CD4-positive, alpha-beta memory T cell (primary cell): ENCODE data around the gene VPS35L. TPM values are rescaled to one million over a fixed set of nuclear protein-coding genes. Genes with fewer than 3 reads are reported as not detected.

Source experiments
- CTCF ChIA-PET: fragments of 350-600 bp; sonication (Branson Sonifier 250); formaldehyde crosslinking; loops from one replicate; lab custom pipeline; 2021; ENCODE audit warnings: inconsistent platforms; ENCODE audit not compliant: partially characterized antibody; lab: Charles Lee
- POLR2A ChIA-PET: fragments of 350-600 bp; sonication (Branson Sonifier 250); formaldehyde crosslinking; loops from one replicate; lab custom pipeline; 2021; ENCODE audit not compliant: partially characterized antibody; lab: Charles Lee
- DNase-seq, 5 donors: peaks; one replicate each; pipeline versions ENCODE4 v3.0.0 to v3.0.0-alpha.2; 2020 to 2022; ENCODE audit warnings: mixed read lengths in 1 of 5
- H3K27ac ChIP-seq: one replicate; pipeline ENCODE4 v1.7.0; 2013; ENCODE audit warnings: low read depth, low read length
- H3K27me3 ChIP-seq: 2 replicates; pipeline ENCODE4 v1.7.0; 2013; ENCODE audit warnings: mild to moderate bottlenecking, low read length, moderate library complexity; ENCODE audit not compliant: insufficient read depth
- H3K36me3 ChIP-seq: 2 replicates; pipeline ENCODE4 v1.7.0; 2013; ENCODE audit warnings: mild to moderate bottlenecking, low read length, moderate library complexity; ENCODE audit not compliant: insufficient read depth
- H3K4me1 ChIP-seq: 2 replicates; pipeline ENCODE4 v1.7.0; 2013; ENCODE audit warnings: mild to moderate bottlenecking, low read length, moderate library complexity; ENCODE audit not compliant: insufficient read depth
- H3K4me3 ChIP-seq, 2 donors: one replicate each; pipeline ENCODE4 v1.7.0; 2013; ENCODE audit warnings: low read length in 2 of 2, mild to moderate bottlenecking in 1 of 2
- H3K9me3 ChIP-seq, 2 donors: one replicate each; pipeline ENCODE4 v1.7.0; 2013; ENCODE audit warnings: low read length in 2 of 2, control low read depth in 1 of 2; ENCODE audit not compliant: control insufficient read depth in 1 of 2
- H3K27ac Mint-ChIP-seq, 7 donors: one replicate each; pipeline ENCODE4 v1.8.0; 2020 to 2021; ENCODE audit warnings: mixed read lengths in 7 of 7, mild to moderate bottlenecking in 6 of 7, inconsistent platforms in 3 of 7, moderate library complexity in 3 of 7
- H3K27me3 Mint-ChIP-seq, 2 donors: one replicate each; pipeline ENCODE4 v1.8.0; 2020 to 2021; ENCODE audit warnings: mixed read lengths in 2 of 2
- H3K36me3 Mint-ChIP-seq, 2 donors: one replicate each; pipeline ENCODE4 v1.8.0; 2020 to 2021; ENCODE audit warnings: mixed read lengths in 2 of 2, inconsistent platforms in 1 of 2, mild to moderate bottlenecking in 1 of 2
- H3K4me1 Mint-ChIP-seq, 4 donors: one replicate each; pipeline ENCODE4 v1.8.0; 2020 to 2021; ENCODE audit warnings: mixed read lengths in 4 of 4, mild to moderate bottlenecking in 1 of 4
- H3K4me3 Mint-ChIP-seq, 8 donors: one replicate each; pipeline ENCODE4 v1.8.0; 2020 to 2021; ENCODE audit warnings: mixed read lengths in 8 of 8, mild to moderate bottlenecking in 7 of 8, moderate library complexity in 6 of 8, inconsistent platforms in 3 of 8
- H3K9me3 Mint-ChIP-seq, 8 donors: one replicate each; pipeline ENCODE4 v1.8.0; 2020 to 2021; ENCODE audit warnings: mixed read lengths in 8 of 8, mild to moderate bottlenecking in 5 of 8, inconsistent platforms in 3 of 8, moderate library complexity in 1 of 8
- intact Hi-C: fragments of 100-400 bp; cut with micrococcal nuclease; formaldehyde crosslinking; loops from one replicate; pipeline ENCODE4 v1.15.1; 2023
- polyA plus RNA-seq, 2 donors: library from polyadenylated mRNA; unstranded; fragments of 300-500 nt; fragmentation: Illumina TruSeq; gene quantifications; one replicate each; pipeline ENCODE4 v1.2.3, GENCODE V29; 2021
- total RNA-seq, 2 experiments: library from RNA; stranded (reverse); gene quantifications; one replicate each; pipeline ENCODE4 v1.2.3, GENCODE V29; 2021

The VPS35L gene
- total and polyA plus RNA-seq, 4 experiments from 2014 or later = 42.2 to 52.9 (median 48.6) TPM

- peaks cover 52 to 55% of the 10 kb centered on the region in 2 donors for H3K36me3 Mint-ChIP-seq
- H3K4me3 Mint-ChIP-seq = no peak overlapping the region
These were observed 131.8 kb downstream of the VPS35L start for GRCh38 chr16:19687279-19687678.

GRCh38 chr16:19688396-19689024, 133.0 kb downstream of the VPS35L start:
- Histone ChIP-seq H3K27me3 (no peaks in the 10 kb centered on the region), H3K9me3 (no peaks in the 10 kb centered on the region), H3K27ac (no peak overlapping the region), H3K4me1 (peaks cover 23% of the 10 kb centered on the region), H3K36me3 (peaks cover 10% of the 10 kb centered on the region), H3K4me3 (no peak overlapping the region)
- H3K4me3 Mint-ChIP-seq = peak overlapping the region in 4 of 8 donors; percentile 2 to 45 (median 23)
- H3K36me3 Mint-ChIP-seq = peaks cover 43 to 49% of the 10 kb centered on the region in 2 donors
- peaks cover 22 to 47% (median 24%) of the 10 kb centered on the region in 4 donors for H3K4me1 Mint-ChIP-seq
- H3K27ac Mint-ChIP-seq = peak overlapping the region in 2 of 7 donors; percentile 42 to 50
- ChIA-PET CTCF (interaction anchor here (0.5 kb wide), 1 partner anchor 419 kb away, joined by 3 read pairs; no protein-coding TSS in a partner anchor), POLR2A (interaction anchor here (1.1 to 1.3 kb wide), 2 partner anchors 11 to 29 kb away, joined by 3 to 4 read pairs; partner anchors contain the start of genes IQCK and KNOP1)
- H3K27me3 Mint-ChIP-seq = no peaks in the 10 kb centered on the region
- DNase-seq = peak in 1 of 5 donors; percentile 3
- intact Hi-C loops = no loop called here
- peaks cover 0 to 11% (median 4%) of the 10 kb centered on the region in 8 donors for H3K9me3 Mint-ChIP-seq

More at GRCh38 chr16:19687279-19687678, 131.8 kb downstream of the VPS35L start:
- H3K27me3 ChIP-seq = no peaks in the 10 kb centered on the region
- intact Hi-C loops = no loop called here
- CTCF ChIA-PET = interaction anchor here (0.5 kb wide), 1 partner anchor 93 kb away, joined by 5 read pairs; no protein-coding TSS in a partner anchor
- peaks cover 20 to 40% (median 23%) of the 10 kb centered on the region in 4 donors for H3K4me1 Mint-ChIP-seq
- H3K36me3 ChIP-seq = peaks cover 13% of the 10 kb centered on the region
- H3K27ac ChIP-seq = no peak overlapping the region
- no peak overlapping the region for H3K4me3 ChIP-seq
- peak overlapping the region in 4 of 7 donors; percentile 23 to 78 (median 59) for H3K27ac Mint-ChIP-seq
- peaks cover 0 to 14% (median 4%) of the 10 kb centered on the region in 8 donors for H3K9me3 Mint-ChIP-seq
- POLR2A ChIA-PET = no interaction called here
- H3K4me1 ChIP-seq = peaks cover 23% of the 10 kb centered on the region
- H3K9me3 ChIP-seq = no peaks in the 10 kb centered on the region
- H3K27me3 Mint-ChIP-seq = no peaks in the 10 kb centered on the region
- DNase-seq = no peak

GRCh38 chr16:19689342-19689741, 133.8 kb downstream of the VPS35L start:
- Mint-ChIP-seq H3K9me3 (peaks cover 0 to 10% (median 4%) of the 10 kb centered on the region in 8 donors), H3K27me3 (no peaks in the 10 kb centered on the region), H3K4me3 (peak overlapping the region in 3 of 8 donors; percentile 40 to 60 (median 44)), H3K36me3 (peaks cover 39 to 44% of the 10 kb centered on the region in 2 donors), H3K27ac (peak overlapping the region in 6 of 7 donors; percentile 31 to 73 (median 50)), H3K4me1 (peaks cover 24 to 51% (median 29%) of the 10 kb centered on the region in 4 donors)
- no peak for DNase-seq
- Histone ChIP-seq H3K27ac (no peak overlapping the region), H3K36me3 (peaks cover 9% of the 10 kb centered on the region), H3K27me3 (no peaks in the 10 kb centered on the region), H3K4me3 (no peak overlapping the region), H3K4me1 (peaks cover 23% of the 10 kb centered on the region), H3K9me3 (no peaks in the 10 kb centered on the region)
- POLR2A ChIA-PET = interaction anchor here (1.3 to 2.5 kb wide), 2 partner anchors 10 to 29 kb away, joined by 3 to 7 read pairs; partner anchors contain the start of genes IQCK and KNOP1
- intact Hi-C loops = no loop called here
- CTCF ChIA-PET = no interaction called here

- Histone ChIP-seq H3K4me1 (peaks cover 26% of the 10 kb centered on the region), H3K9me3 (no peaks in the 10 kb centered on the region), H3K4me3 (no peak overlapping the region), H3K27me3 (no peaks in the 10 kb centered on the region), H3K27ac (no peak overlapping the region), H3K36me3 (peaks cover 7% of the 10 kb centered on the region)
- peak overlapping the region in 6 of 7 donors; percentile 22 to 85 (median 65) for H3K27ac Mint-ChIP-seq
- H3K36me3 Mint-ChIP-seq = peaks cover 33 to 37% of the 10 kb centered on the region in 2 donors
- H3K4me1 Mint-ChIP-seq = peaks cover 27 to 57% (median 32%) of the 10 kb centered on the region in 4 donors
- no peaks in the 10 kb centered on the region for H3K27me3 Mint-ChIP-seq
- ChIA-PET POLR2A (interaction anchor here (2.5 kb wide), 1 partner anchor 28 kb away, joined by 7 read pairs; the partner anchor contains the start of genes IQCK and KNOP1), CTCF (no interaction called here)
- peak overlapping the region in 6 of 8 donors; percentile 20 to 60 (median 42) for H3K4me3 Mint-ChIP-seq
- intact Hi-C loops = no loop called here
- H3K9me3 Mint-ChIP-seq = peaks cover 0 to 5% (median 2%) of the 10 kb centered on the region in 8 donors
- no peak for DNase-seq
These were observed 134.7 kb downstream of the VPS35L start for GRCh38 chr16:19690196-19690595.

- CTCF ChIA-PET = no interaction called here
- Histone ChIP-seq H3K27ac (no peak overlapping the region), H3K4me3 (no peak overlapping the region), H3K36me3 (peaks cover 4% of the 10 kb centered on the region), H3K27me3 (no peaks in the 10 kb centered on the region), H3K9me3 (no peaks in the 10 kb centered on the region), H3K4me1 (peaks cover 37% of the 10 kb centered on the region)
- H3K4me1 Mint-ChIP-seq = peaks cover 34 to 66% (median 40%) of the 10 kb centered on the region in 4 donors
- peak overlapping the region in 1 of 8 donors; percentile 23 for H3K4me3 Mint-ChIP-seq
- H3K9me3 Mint-ChIP-seq = peaks cover 0 to 2% (median 0%) of the 10 kb centered on the region in 8 donors
- H3K27ac Mint-ChIP-seq = peak overlapping the region in 4 of 7 donors; percentile 35 to 83 (median 64)
- POLR2A ChIA-PET = interaction anchor here (0.8 to 2.5 kb wide), 2 partner anchors 27 to 44 kb away, joined by 3 to 7 read pairs; partner anchors contain the start of genes IQCK and KNOP1
- no peak for DNase-seq
- no peaks in the 10 kb centered on the region for H3K27me3 Mint-ChIP-seq
- intact Hi-C loops = no loop called here
- H3K36me3 Mint-ChIP-seq = peaks cover 27 to 28% of the 10 kb centered on the region in 2 donors
These were observed 135.7 kb downstream of the VPS35L start for GRCh38 chr16:19691161-19691711.

DNA sequence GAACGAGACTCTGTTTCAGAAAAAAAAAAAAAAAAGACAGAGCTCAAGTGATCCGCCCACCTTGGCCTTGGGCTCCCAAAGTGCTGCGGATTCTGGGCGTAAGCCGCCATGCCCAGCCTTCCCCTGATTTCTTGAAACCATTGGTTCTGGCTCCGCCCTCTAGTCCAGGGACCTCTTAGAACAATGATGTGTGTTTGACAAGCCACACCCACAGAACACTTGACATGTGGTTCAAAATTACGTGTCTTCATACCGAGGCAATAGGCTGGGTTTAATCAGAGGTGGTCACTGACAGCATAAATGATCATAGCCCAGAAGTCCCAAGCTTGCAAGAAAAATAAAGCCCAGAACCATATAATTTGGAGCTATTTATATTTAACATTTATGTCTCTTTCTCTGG, 139.5 kb downstream of the VPS35L start:
- no peaks in the 10 kb centered on the region for H3K9me3 Mint-ChIP-seq
- Histone ChIP-seq H3K27me3 (no peaks in the 10 kb centered on the region), H3K9me3 (no peaks in the 10 kb centered on the region), H3K4me3 (no peak overlapping the region), H3K36me3 (peaks cover 7% of the 10 kb centered on the region), H3K27ac (no peak overlapping the region), H3K4me1 (peaks cover 51% of the 10 kb centered on the region)
- peaks cover 19 to 29% of the 10 kb centered on the region in 2 donors for H3K36me3 Mint-ChIP-seq
- DNase-seq = no peak
- H3K4me3 Mint-ChIP-seq = peak overlapping the region in 4 of 8 donors; percentile 13 to 48 (median 32)
- H3K4me1 Mint-ChIP-seq = peaks cover 44 to 76% (median 52%) of the 10 kb centered on the region in 4 donors
- H3K27me3 Mint-ChIP-seq = no peaks in the 10 kb centered on the region
- POLR2A ChIA-PET = interaction anchor here (2.1 kb wide), 1 partner anchor 11 kb away, joined by 11 read pairs; no protein-coding TSS in a partner anchor
- intact Hi-C loops = no loop called here
- CTCF ChIA-PET = interaction anchor here (0.6 to 1.7 kb wide), 8 partner anchors 11 to 903 kb away, joined by 3 to 7 read pairs (median 3); partner anchors contain the start of gene VPS35L
- peak overlapping the region; percentile 18 to 82 (median 62) for H3K27ac Mint-ChIP-seq
